Measurements from ENCODE around the gene ODF2L. TPM values are rescaled to one million over a fixed set of nuclear protein-coding genes. Genes with fewer than 3 reads are reported as not detected.
A peak's percentile ranks its signal among the peaks of the same experiment; 100 is the strongest.

ODF2L gene
- polyA plus RNA-seq (2011; rRNA removed) (5.9 and 11.9 TPM in 2 replicates), polyA minus RNA-seq (2011; rRNA and poly(A)+ RNA removed) (10.2 and 10.8 TPM in 2 replicates)

GRCh38 chr1:86395751-86396497 lies at the start of gene ODF2L:
ODF2L (minus strand) TSS chr1:86396323; CDS start chr1:86387027, 9,296 bp downstream.
- Histone ChIP-seq H3K27me3 (ENCODE audit: control insufficient read depth, insufficient read depth, low read length) (no peaks in the 10 kb centered on the region), H3K36me3 (ENCODE audit: control insufficient read depth, insufficient read depth, low read length) (no peaks in the 10 kb centered on the region), H3K4me3 (ENCODE audit: low read depth, low read length) (peak within 1 kb of the TSS; percentile 97)
- ChIA-PET CTCF (interaction anchor here (0.9 to 1.4 kb wide), 4 partner anchors 11 to 933 kb away, joined by 3 to 4 read pairs (median 4); no protein-coding TSS in a partner anchor), POLR2A (interaction anchor here (0.5 kb wide), 1 partner anchor 1075 kb away, joined by 3 read pairs; no protein-coding TSS in a partner anchor)
- TF ChIP-seq CTCF (IDR thresholded peaks at IDR 0.05; ENCODE audit: insufficient read depth, low read depth, low read length), result 0 out of 2 replicates have a peak, but pooled peaks have one; percentile 6
- peak; percentile 22 for DNase-seq (ENCODE audit: low read depth)

GRCh38 chr1:86445919-86446318 lies 49.8 kb upstream of the ODF2L start:
- no peak overlapping the region for H3K4me3 ChIP-seq (ENCODE audit: low read depth, low read length)
- CTCF ChIA-PET, result interaction anchor here (0.6 kb wide), 1 partner anchor 28 kb away, joined by 3 read pairs; no protein-coding TSS in a partner anchor
- no peak for TF ChIP-seq CTCF (IDR thresholded peaks at IDR 0.05; ENCODE audit: insufficient read depth, low read depth, low read length)
- H3K27me3 ChIP-seq (ENCODE audit: control insufficient read depth, insufficient read depth, low read length), result no peaks in the 10 kb centered on the region
- DNase-seq (ENCODE audit: low read depth), result no peak
- POLR2A ChIA-PET, result no interaction called here
- no peaks in the 10 kb centered on the region for H3K36me3 ChIP-seq (ENCODE audit: control insufficient read depth, insufficient read depth, low read length)

- ChIA-PET POLR2A (no interaction called here), CTCF (interaction anchor here (0.6 to 0.9 kb wide), 3 partner anchors 10 to 755 kb away, joined by 3 read pairs; no protein-coding TSS in a partner anchor)
- TF ChIP-seq CTCF (IDR thresholded peaks at IDR 0.05; ENCODE audit: insufficient read depth, low read depth, low read length), result no peak
Observed at GRCh38 chr1:86441997-86442396, 45.9 kb upstream of the ODF2L start.

GRCh38 chr1:86441581-86441980 lies 45.5 kb upstream of the ODF2L start:
- no peak for DNase-seq (ENCODE audit: low read depth)
- ChIA-PET POLR2A (no interaction called here), CTCF (interaction anchor here (0.6 to 0.9 kb wide), 3 partner anchors 11 to 755 kb away, joined by 3 read pairs; no protein-coding TSS in a partner anchor)
- no peaks in the 10 kb centered on the region for H3K27me3 ChIP-seq (ENCODE audit: control insufficient read depth, insufficient read depth, low read length)
- no peak overlapping the region for H3K4me3 ChIP-seq (ENCODE audit: low read depth, low read length)
- H3K36me3 ChIP-seq (ENCODE audit: control insufficient read depth, insufficient read depth, low read length), result no peaks in the 10 kb centered on the region
- no peak for TF ChIP-seq CTCF (IDR thresholded peaks at IDR 0.05; ENCODE audit: insufficient read depth, low read depth, low read length)

More at GRCh38 chr1:86441997-86442396, 45.9 kb upstream of the ODF2L start:
- DNase-seq (ENCODE audit: low read depth), result no peak
- Histone ChIP-seq H3K36me3 (ENCODE audit: control insufficient read depth, insufficient read depth, low read length) (no peaks in the 10 kb centered on the region), H3K27me3 (ENCODE audit: control insufficient read depth, insufficient read depth, low read length) (no peaks in the 10 kb centered on the region), H3K4me3 (ENCODE audit: low read depth, low read length) (no peak overlapping the region)

- ChIA-PET CTCF (interaction anchor here (0.7 to 1.5 kb wide), 2 partner anchors 56 to 65 kb away, joined by 5 to 6 read pairs; no protein-coding TSS in a partner anchor), POLR2A (no interaction called here)
- no peak for DNase-seq (ENCODE audit: low read depth)
- TF ChIP-seq CTCF (IDR thresholded peaks at IDR 0.05; ENCODE audit: insufficient read depth, low read depth, low read length), result no peak
- H3K36me3 ChIP-seq (ENCODE audit: control insufficient read depth, insufficient read depth, low read length), result no peaks in the 10 kb centered on the region
- no peak overlapping the region for H3K4me3 ChIP-seq (ENCODE audit: low read depth, low read length)
- H3K27me3 ChIP-seq (ENCODE audit: control insufficient read depth, insufficient read depth, low read length), result no peaks in the 10 kb centered on the region
Observed at GRCh38 chr1:86436041-86436440, 39.9 kb upstream of the ODF2L start.
